IMR-90 (cell line): ENCODE results near the gene NAPEPLD. TPM values are rescaled to one million over a fixed set of nuclear protein-coding genes. Genes with fewer than 3 reads are reported as not detected.
"Not testable (repeated sequence)": the region's sequence is repeated elsewhere in the genome, so short reads cannot be mapped to it uniquely, and the experiment has no call there.

Source experiments
- ATAC-seq: fragments of 200-7000 bp; cut with Tn5 transposase; 2 replicates; pipeline ENCODE4 v1.9.1; 2020; ENCODE audit warnings: low read depth, mild to moderate bottlenecking, moderate library complexity
- BruUV-seq: library from RNA; stranded (reverse); fragments of 400-500 nt; replicated peaks from 2 replicates; lab custom pipeline; 2021; lab: Mats Ljungman, UMichigan
- CTCF ChIA-PET: fragments of 300-600 bp; formaldehyde crosslinking; extraction: SDS; loops from one replicate; lab custom pipeline; 2021; ENCODE audit warnings: antibody characterized with exemption; lab: Yijun Ruan, JAX
- POLR2A ChIA-PET: fragments of 300-600 bp; sonication (Branson Sonifier 250); formaldehyde crosslinking; loops from one replicate; lab custom pipeline; 2022; ENCODE audit warnings: antibody characterized with exemption; ENCODE audit not compliant: unreplicated experiment; lab: Charles Lee
- DNase-seq: peaks from one replicate; pipeline ENCODE4 v3.0.0; 2013
- H2AFZ ChIP-seq: replicated peaks from 2 replicates; pipeline ENCODE3; 2013; ENCODE audit warnings: low read length, mild to moderate bottlenecking; ENCODE audit not compliant: poor library complexity
- H2AK5ac ChIP-seq: 2 replicates; pipeline ENCODE4 v1.6.1; 2013; ENCODE audit warnings: low read depth, low read length, inconsistent platforms
- H2AK9ac ChIP-seq: replicated peaks from 2 replicates; pipeline ENCODE3; 2013; ENCODE audit warnings: mild to moderate bottlenecking, low read depth, low read length, moderate library complexity; ENCODE audit not compliant: poor library complexity
- H2BK120ac ChIP-seq: 2 replicates; pipeline ENCODE4 v1.6.1; 2013; ENCODE audit warnings: low read depth, low read length, inconsistent platforms
- H2BK15ac ChIP-seq: 3 replicates; pipeline ENCODE4 v1.6.1; 2013; ENCODE audit warnings: low read depth, low read length, inconsistent platforms
- H2BK20ac ChIP-seq: 2 replicates; pipeline ENCODE4 v1.6.1; 2013; ENCODE audit warnings: low read depth, mild to moderate bottlenecking, inconsistent platforms, low read length, moderate library complexity
- H2BK5ac ChIP-seq: 2 replicates; pipeline ENCODE4 v1.6.1; 2013; ENCODE audit warnings: mild to moderate bottlenecking, low read depth, low read length, inconsistent platforms; ENCODE audit not compliant: poor library complexity, severe bottlenecking
- H3K14ac ChIP-seq: replicated peaks from 2 replicates; pipeline ENCODE4 v1.6.1; 2013; ENCODE audit warnings: low read depth, low read length, inconsistent platforms
- H3K18ac ChIP-seq: 2 replicates; pipeline ENCODE4 v1.6.1; 2013; ENCODE audit warnings: low read depth, low read length, control low read depth
- H3K23ac ChIP-seq: 2 replicates; pipeline ENCODE4 v1.6.1; 2013; ENCODE audit warnings: low read depth, low read length, inconsistent platforms
- H3K27ac ChIP-seq: 2 replicates; pipeline ENCODE4 v1.5.1; 2013; ENCODE audit warnings: mild to moderate bottlenecking, control low read depth, low read length; ENCODE audit not compliant: insufficient read depth
- H3K27me3 ChIP-seq: 2 replicates; pipeline ENCODE4 v1.6.1; 2013; ENCODE audit warnings: low read length; ENCODE audit not compliant: control insufficient read depth, insufficient read depth
- H3K36me3 ChIP-seq: 2 replicates; pipeline ENCODE4 v1.6.1; 2013; ENCODE audit warnings: low read length, mixed read lengths; ENCODE audit not compliant: control insufficient read depth, insufficient read depth
- H3K4ac ChIP-seq: 2 replicates; pipeline ENCODE4 v1.6.1; 2013; ENCODE audit warnings: low read depth, low read length, inconsistent platforms
- H3K4me1 ChIP-seq: 2 replicates; pipeline ENCODE4 v1.6.1; 2013; ENCODE audit warnings: low read length, mixed read lengths; ENCODE audit not compliant: control insufficient read depth, insufficient read depth
- H3K4me2 ChIP-seq: 2 replicates; pipeline ENCODE4 v1.6.1; 2013; ENCODE audit warnings: low read depth, mild to moderate bottlenecking, control low read depth, low read length, moderate library complexity
- H3K4me3 ChIP-seq: 2 replicates; pipeline ENCODE4 v1.5.1; 2013; ENCODE audit warnings: low read depth, mild to moderate bottlenecking, control low read depth, low read length, moderate library complexity; ENCODE audit not compliant: insufficient read depth
- H3K56ac ChIP-seq: 2 replicates; pipeline ENCODE4 v1.6.1; 2013; ENCODE audit warnings: low read length, inconsistent platforms; ENCODE audit not compliant: insufficient read depth; ENCODE audit errors: extremely low read depth
- H3K79me1 ChIP-seq, 2 experiments: 2 replicates each; pipeline ENCODE4 v1.6.1; 2013; ENCODE audit warnings: low read length in 2 of 2, inconsistent platforms in 1 of 2, low read depth in 1 of 2
- H3K9ac ChIP-seq: 2 replicates; pipeline ENCODE4 v1.6.1; 2013; ENCODE audit warnings: low read depth, low read length, control low read depth
- H3K9me1 ChIP-seq: 2 replicates; pipeline ENCODE4 v1.6.1; 2013; ENCODE audit warnings: low read length, inconsistent platforms; ENCODE audit not compliant: insufficient read depth
- H3K9me3 ChIP-seq: 2 replicates; pipeline ENCODE4 v1.6.1; 2013; ENCODE audit warnings: low read length; ENCODE audit not compliant: control insufficient read depth, insufficient read depth
- H4K20me1 ChIP-seq: 2 replicates; pipeline ENCODE4 v1.6.1; 2013; ENCODE audit warnings: low read length, inconsistent platforms; ENCODE audit not compliant: insufficient read depth
- H4K5ac ChIP-seq: 2 replicates; pipeline ENCODE4 v1.6.1; 2013; ENCODE audit warnings: mild to moderate bottlenecking, low read depth, low read length, control low read depth
- H4K8ac ChIP-seq, 2 experiments: 2 replicates each; pipeline ENCODE4 v1.6.1; 2013; ENCODE audit warnings: low read depth in 2 of 2, low read length in 2 of 2, control low read depth in 1 of 2, inconsistent platforms in 1 of 2
- H4K91ac ChIP-seq: 2 replicates; pipeline ENCODE4 v1.6.1; 2013; ENCODE audit warnings: low read depth, low read length, inconsistent platforms; ENCODE audit not compliant: insufficient read depth
- WGBS, 2 experiments: methylation state at CpG; one replicate each; pipeline versions ENCODE4 v1.1.5 to v1.1.7; 2013; ENCODE audit warnings: missing lambda C conversion rate in 2 of 2; ENCODE audit not compliant: insufficient read length in 1 of 2; ENCODE audit errors: extremely low coverage in 2 of 2; 5-methylcytosine and 5-hydroxymethylcytosine counted together
- dilution Hi-C: fragments of 300-500 bp; cut with HindIII; formaldehyde crosslinking; loops from one replicate; pipeline ENCODE4 v1.14.3; 2018; ENCODE audit warnings: low sequenced_read_pairs; ENCODE audit not compliant: unreplicated experiment
- in situ Hi-C: fragments of 300-500 bp; cut with MboI; formaldehyde crosslinking; loops from 3 replicates; pipeline ENCODE4 v1.14.3; 2019; ENCODE audit warnings: low sequenced_read_pairs, inconsistent platforms, mixed read lengths
- intact Hi-C: fragments of 100-400 bp; cut with micrococcal nuclease; formaldehyde crosslinking; loops from 2 replicates; pipeline ENCODE4 v1.10.0; 2022
- polyA plus RNA-seq, 3 experiments: library from polyadenylated mRNA; depleted of rRNA; stranded (reverse); fragments of >200 nt; gene quantifications; 2 replicates each; pipeline ENCODE4 v1.2.3, GENCODE V29; 2012; ENCODE audit warnings: low replicate concordance in 1 of 3
- total RNA-seq: library from RNA; depleted of rRNA; stranded (reverse); fragments of >200 nt; gene quantifications from 2 replicates; pipeline ENCODE4 v1.2.3, GENCODE V29; 2012

Gene NAPEPLD
- total and polyA plus RNA-seq, 2 of the 4 experiments (the other 2 are of a cell fraction), result 2.2 to 3.4 TPM

GRCh38 chr7:103171695-103172414 is 23.0 kb upstream of the NAPEPLD start:
- H4K8ac ChIP-seq, H2BK5ac ChIP-seq, H3K27ac ChIP-seq, H2AFZ ChIP-seq, H2AK9ac ChIP-seq, H3K4me3 ChIP-seq, in situ Hi-C loops, H4K5ac ChIP-seq, H3K4me1 ChIP-seq, H3K56ac ChIP-seq, H4K20me1 ChIP-seq, H3K9me1 ChIP-seq, H2BK120ac ChIP-seq, POLR2A ChIA-PET, H3K27me3 ChIP-seq, BruUV-seq, H3K36me3 ChIP-seq, H2AK5ac ChIP-seq, H3K18ac ChIP-seq, H3K23ac ChIP-seq, H3K4me2 ChIP-seq, H3K14ac ChIP-seq, H3K9me3 ChIP-seq, H2BK20ac ChIP-seq, DNase-seq, H3K9ac ChIP-seq, intact Hi-C loops, H2BK15ac ChIP-seq, H3K79me1 ChIP-seq, dilution Hi-C loops, H4K91ac ChIP-seq, H3K4ac ChIP-seq, ATAC-seq, CTCF ChIA-PET: not testable (repeated sequence)
- 40% methylated on average over 1 of the region's 6 CpGs; no CpG with 5 or more reads in 1 of the 2 experiments for WGBS, 2 experiments

GRCh38 chr7:103166921-103167544 is 18.1 kb upstream of the NAPEPLD start:
- in situ Hi-C loops, dilution Hi-C loops, H3K56ac ChIP-seq: not testable (repeated sequence)

More at GRCh38 chr7:103166921-103167544, 18.1 kb upstream of the NAPEPLD start:
- POLR2A ChIA-PET, H3K27me3 ChIP-seq, H3K9me1 ChIP-seq, H4K20me1 ChIP-seq, H2BK120ac ChIP-seq, DNase-seq, H3K36me3 ChIP-seq, H3K27ac ChIP-seq, ATAC-seq, H3K4me2 ChIP-seq, H2BK5ac ChIP-seq, H3K9ac ChIP-seq, H3K4me1 ChIP-seq, H4K91ac ChIP-seq, H3K4me3 ChIP-seq, H2BK20ac ChIP-seq, H3K9me3 ChIP-seq, H3K14ac ChIP-seq, H3K79me1 ChIP-seq, H2BK15ac ChIP-seq, intact Hi-C loops, H3K18ac ChIP-seq, H3K23ac ChIP-seq, H2AK9ac ChIP-seq, BruUV-seq, H4K8ac ChIP-seq, H4K5ac ChIP-seq, H2AK5ac ChIP-seq, H2AFZ ChIP-seq, H3K4ac ChIP-seq, CTCF ChIA-PET: not testable (repeated sequence)
- WGBS, 2 experiments, result no CpG with 5 or more reads among the region's 3 CpGs
